Measurements from ENCODE around the gene STK11. TPM values are rescaled to one million over a fixed set of nuclear protein-coding genes. Genes with fewer than 3 reads are reported as not detected.
"Not testable (repeated sequence)": the region's sequence is repeated elsewhere in the genome, so short reads cannot be mapped to it uniquely, and the experiment has no call there.

STK11 gene
- total RNA-seq, 1 experiment from 2014 or later: 116 TPM

DNA sequence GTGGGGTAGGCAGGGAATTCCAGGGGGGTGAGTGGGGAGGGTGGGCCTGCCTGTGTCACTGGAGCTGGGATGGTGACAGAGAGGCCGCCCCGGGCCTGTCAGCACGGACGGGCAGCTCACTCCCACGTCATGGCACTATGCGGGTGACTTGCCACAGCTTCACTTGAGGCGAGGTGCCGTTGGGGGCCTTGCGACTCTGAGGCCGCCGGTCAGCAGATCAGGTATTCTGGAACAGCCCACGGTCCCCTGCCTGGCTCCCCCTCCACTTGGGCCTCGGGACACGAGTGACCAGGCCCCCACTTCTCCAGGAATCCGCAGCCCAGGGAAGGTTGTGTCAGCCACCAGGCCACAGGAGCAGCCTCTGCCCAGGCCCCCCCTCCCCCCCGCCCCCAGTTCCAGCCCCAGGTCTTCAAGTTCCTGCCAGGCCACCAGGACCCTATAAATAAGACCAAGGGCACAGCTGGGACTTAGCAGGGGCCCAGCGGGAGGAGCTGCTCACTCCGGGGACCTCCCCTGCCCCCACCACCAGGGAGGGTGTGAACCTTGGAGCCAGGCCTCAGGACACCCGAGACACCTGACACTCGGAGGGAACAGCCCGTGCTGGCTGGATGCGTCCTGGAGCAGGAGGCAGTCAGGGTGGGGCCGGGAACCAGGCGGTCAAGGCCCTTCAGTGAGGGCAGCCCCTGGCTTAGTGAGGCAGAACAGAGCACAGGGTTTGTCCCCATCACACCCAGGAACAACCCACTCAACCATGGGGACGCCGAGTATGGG, 40.1 kb downstream of the STK11 start:
- POLR2A ChIA-PET: no interaction called here
- Histone ChIP-seq H3K4me3 (ENCODE audit: low read depth in 2 of 2, low read length in 2 of 2) (no peak overlapping the region), H3K4me1 (ENCODE audit: control insufficient read depth, insufficient read depth, low read length) (peaks cover 29% of the 10 kb centered on the region), H3K27ac (ENCODE audit: low read length) (peak overlapping the region; percentile 80; the same call in 1 of the 2 replicates), H3K9me3 (ENCODE audit: control insufficient read depth, insufficient read depth, low read depth, low read length) (no peaks in the 10 kb centered on the region), H3K36me3 (ENCODE audit: control insufficient read depth, insufficient read depth, low read length) (peaks cover 3% of the 10 kb centered on the region; the same call in 1 of the 2 replicates), H3K27me3 (ENCODE audit: control insufficient read depth, insufficient read depth, low read length) (no peaks in the 10 kb centered on the region)
- CTCF ChIA-PET: interaction anchor here (0.5 to 2.5 kb wide), 2 partner anchors 21 to 739 kb away, joined by 5 to 46 read pairs; no protein-coding TSS in a partner anchor
- no peak for TF ChIP-seq TCF7L2 (IDR thresholded peaks at IDR 0.05; ENCODE audit: low read depth, low read length)
- no peak for TF ChIP-seq SIN3A (IDR thresholded peaks at IDR 0.05; ENCODE audit: borderline replicate concordance, insufficient read depth, low read depth, low read length)
- TF ChIP-seq, protein P1, sequence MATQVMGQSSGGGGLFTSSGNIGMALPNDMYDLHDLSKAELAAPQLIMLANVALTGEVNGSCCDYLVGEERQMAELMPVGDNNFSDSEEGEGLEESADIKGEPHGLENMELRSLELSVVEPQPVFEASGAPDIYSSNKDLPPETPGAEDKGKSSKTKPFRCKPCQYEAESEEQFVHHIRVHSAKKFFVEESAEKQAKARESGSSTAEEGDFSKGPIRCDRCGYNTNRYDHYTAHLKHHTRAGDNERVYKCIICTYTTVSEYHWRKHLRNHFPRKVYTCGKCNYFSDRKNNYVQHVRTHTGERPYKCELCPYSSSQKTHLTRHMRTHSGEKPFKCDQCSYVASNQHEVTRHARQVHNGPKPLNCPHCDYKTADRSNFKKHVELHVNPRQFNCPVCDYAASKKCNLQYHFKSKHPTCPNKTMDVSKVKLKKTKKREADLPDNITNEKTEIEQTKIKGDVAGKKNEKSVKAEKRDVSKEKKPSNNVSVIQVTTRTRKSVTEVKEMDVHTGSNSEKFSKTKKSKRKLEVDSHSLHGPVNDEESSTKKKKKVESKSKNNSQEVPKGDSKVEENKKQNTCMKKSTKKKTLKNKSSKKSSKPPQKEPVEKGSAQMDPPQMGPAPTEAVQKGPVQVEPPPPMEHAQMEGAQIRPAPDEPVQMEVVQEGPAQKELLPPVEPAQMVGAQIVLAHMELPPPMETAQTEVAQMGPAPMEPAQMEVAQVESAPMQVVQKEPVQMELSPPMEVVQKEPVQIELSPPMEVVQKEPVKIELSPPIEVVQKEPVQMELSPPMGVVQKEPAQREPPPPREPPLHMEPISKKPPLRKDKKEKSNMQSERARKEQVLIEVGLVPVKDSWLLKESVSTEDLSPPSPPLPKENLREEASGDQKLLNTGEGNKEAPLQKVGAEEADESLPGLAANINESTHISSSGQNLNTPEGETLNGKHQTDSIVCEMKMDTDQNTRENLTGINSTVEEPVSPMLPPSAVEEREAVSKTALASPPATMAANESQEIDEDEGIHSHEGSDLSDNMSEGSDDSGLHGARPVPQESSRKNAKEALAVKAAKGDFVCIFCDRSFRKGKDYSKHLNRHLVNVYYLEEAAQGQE (IDR thresholded peaks at IDR 0.05; ENCODE audit: insufficient read depth in 1 of 2, low read depth in 2 of 2, low read length in 1 of 2): no peak
- TF ChIP-seq POLR2AphosphoS5 (IDR thresholded peaks at IDR 0.05; ENCODE audit: low read depth, low read length): no peak
- TF ChIP-seq, protein P2, sequence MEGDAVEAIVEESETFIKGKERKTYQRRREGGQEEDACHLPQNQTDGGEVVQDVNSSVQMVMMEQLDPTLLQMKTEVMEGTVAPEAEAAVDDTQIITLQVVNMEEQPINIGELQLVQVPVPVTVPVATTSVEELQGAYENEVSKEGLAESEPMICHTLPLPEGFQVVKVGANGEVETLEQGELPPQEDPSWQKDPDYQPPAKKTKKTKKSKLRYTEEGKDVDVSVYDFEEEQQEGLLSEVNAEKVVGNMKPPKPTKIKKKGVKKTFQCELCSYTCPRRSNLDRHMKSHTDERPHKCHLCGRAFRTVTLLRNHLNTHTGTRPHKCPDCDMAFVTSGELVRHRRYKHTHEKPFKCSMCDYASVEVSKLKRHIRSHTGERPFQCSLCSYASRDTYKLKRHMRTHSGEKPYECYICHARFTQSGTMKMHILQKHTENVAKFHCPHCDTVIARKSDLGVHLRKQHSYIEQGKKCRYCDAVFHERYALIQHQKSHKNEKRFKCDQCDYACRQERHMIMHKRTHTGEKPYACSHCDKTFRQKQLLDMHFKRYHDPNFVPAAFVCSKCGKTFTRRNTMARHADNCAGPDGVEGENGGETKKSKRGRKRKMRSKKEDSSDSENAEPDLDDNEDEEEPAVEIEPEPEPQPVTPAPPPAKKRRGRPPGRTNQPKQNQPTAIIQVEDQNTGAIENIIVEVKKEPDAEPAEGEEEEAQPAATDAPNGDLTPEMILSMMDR (IDR thresholded peaks at IDR 0.05): no peak
- BruUV-seq (replicated peaks): no TSS peak
- ATAC-seq (no peak), DNase-seq (ENCODE audit: low read depth, low spot score) (no peak)
- intact Hi-C loops (cut with micrococcal nuclease; ENCODE audit: unreplicated experiment) (no loop called here), in situ Hi-C loops (cut with HindIII; ENCODE audit: low pct_unique_long_range_greater_than_20kb, low sequenced_read_pairs) (no loop called here)

DNA sequence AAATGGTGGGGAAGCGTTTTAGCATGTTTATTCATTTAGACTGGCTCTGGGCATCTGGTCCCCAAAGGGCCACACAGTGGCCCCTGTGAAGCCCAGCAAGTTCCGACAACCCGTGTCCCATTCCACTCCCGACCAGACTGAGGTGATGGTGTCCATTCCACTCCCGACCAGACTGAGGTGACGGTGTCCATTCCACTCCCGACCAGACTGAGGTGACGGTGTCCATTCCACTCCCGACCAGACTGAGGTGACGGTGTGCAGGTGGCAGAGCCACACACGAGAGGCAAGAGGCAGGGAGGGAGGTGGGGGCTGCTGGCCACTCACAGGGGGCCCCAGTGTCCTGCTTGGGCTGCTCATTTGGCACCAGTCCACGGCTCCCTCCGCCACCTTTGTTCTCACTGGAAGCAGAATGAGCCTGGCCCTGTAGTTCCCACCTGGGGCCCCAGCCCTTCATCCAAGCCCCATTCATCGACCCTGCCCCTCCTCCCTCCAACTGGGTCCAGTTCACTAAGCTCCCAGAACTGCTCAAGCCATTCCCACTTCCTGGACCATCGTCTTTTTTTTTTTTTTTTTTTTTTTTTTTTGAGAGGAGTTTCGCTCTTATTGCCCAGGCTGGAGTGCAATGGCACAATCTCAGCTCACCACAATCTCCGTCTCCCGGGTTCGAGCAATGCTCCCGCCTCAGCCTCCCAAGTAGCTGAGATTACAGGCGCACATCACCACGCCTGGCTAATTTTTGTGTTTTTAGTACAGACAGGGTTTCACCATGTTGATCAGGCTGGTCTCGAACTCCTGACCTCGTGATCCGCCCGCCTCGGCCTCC, 40.9 kb downstream of the STK11 start:
- CTCF ChIA-PET: interaction anchor here (1.1 kb wide), 1 partner anchor 20 kb away, joined by 12 read pairs; no protein-coding TSS in a partner anchor
- Histone ChIP-seq H3K27ac (ENCODE audit: low read length) (peak overlapping the region; percentile 5), H3K4me1 (ENCODE audit: control insufficient read depth, insufficient read depth, low read length) (peaks cover 23% of the 10 kb centered on the region)
- BruUV-seq (replicated peaks); ATAC-seq; DNase-seq (ENCODE audit: low read depth, low spot score); intact Hi-C loops (cut with micrococcal nuclease; ENCODE audit: unreplicated experiment); H3K4me3 ChIP-seq (ENCODE audit: low read depth in 2 of 2, low read length in 2 of 2); H3K9me3 ChIP-seq (ENCODE audit: control insufficient read depth, insufficient read depth, low read depth, low read length); H3K27me3 ChIP-seq (ENCODE audit: control insufficient read depth, insufficient read depth, low read length); in situ Hi-C loops (cut with HindIII; ENCODE audit: low pct_unique_long_range_greater_than_20kb, low sequenced_read_pairs); H3K36me3 ChIP-seq (ENCODE audit: control insufficient read depth, insufficient read depth, low read length); POLR2A ChIA-PET: not testable (repeated sequence)
- TF ChIP-seq, protein P2 (IDR thresholded peaks at IDR 0.05): peak; percentile 21; the same call in 1 of the 2 replicates
